T-helper 2 cell treated with Interferon-gamma antibody and Interleukin-4, amounts not matched to agents 5 μg/mL and 100 μg/mL, for 36 hours (primary cell): ENCODE results near the gene P3H3.
A peak's percentile ranks its signal among the peaks of the same experiment; 100 is the strongest.
"Not testable (repeated sequence)": the region's sequence is repeated elsewhere in the genome, so short reads cannot be mapped to it uniquely, and the experiment has no call there.

Experiments
- DNase-seq: peaks from one replicate; pipeline ENCODE4 v3.0.0; 2021; ENCODE audit warnings: low spot score
- H3K27ac Mint-ChIP-seq: one replicate; pipeline ENCODE4 v1.8.0; 2021; ENCODE audit warnings: mild to moderate bottlenecking, mixed read lengths
- H3K27me3 Mint-ChIP-seq: one replicate; pipeline ENCODE4 v1.8.0; 2021; ENCODE audit warnings: low read depth, mixed read lengths
- H3K36me3 Mint-ChIP-seq: one replicate; pipeline ENCODE4 v1.8.0; 2021; ENCODE audit warnings: low read depth, mixed read lengths
- H3K4me1 Mint-ChIP-seq: one replicate; pipeline ENCODE4 v1.8.0; 2021; ENCODE audit warnings: low read depth, mixed read lengths
- H3K4me3 Mint-ChIP-seq: one replicate; pipeline ENCODE4 v1.8.0; 2022; ENCODE audit warnings: mild to moderate bottlenecking, moderate library complexity, mixed read lengths
- H3K9me3 Mint-ChIP-seq: one replicate; pipeline ENCODE4 v1.8.0; 2021; ENCODE audit warnings: mixed read lengths

P3H3 gene

DNA sequence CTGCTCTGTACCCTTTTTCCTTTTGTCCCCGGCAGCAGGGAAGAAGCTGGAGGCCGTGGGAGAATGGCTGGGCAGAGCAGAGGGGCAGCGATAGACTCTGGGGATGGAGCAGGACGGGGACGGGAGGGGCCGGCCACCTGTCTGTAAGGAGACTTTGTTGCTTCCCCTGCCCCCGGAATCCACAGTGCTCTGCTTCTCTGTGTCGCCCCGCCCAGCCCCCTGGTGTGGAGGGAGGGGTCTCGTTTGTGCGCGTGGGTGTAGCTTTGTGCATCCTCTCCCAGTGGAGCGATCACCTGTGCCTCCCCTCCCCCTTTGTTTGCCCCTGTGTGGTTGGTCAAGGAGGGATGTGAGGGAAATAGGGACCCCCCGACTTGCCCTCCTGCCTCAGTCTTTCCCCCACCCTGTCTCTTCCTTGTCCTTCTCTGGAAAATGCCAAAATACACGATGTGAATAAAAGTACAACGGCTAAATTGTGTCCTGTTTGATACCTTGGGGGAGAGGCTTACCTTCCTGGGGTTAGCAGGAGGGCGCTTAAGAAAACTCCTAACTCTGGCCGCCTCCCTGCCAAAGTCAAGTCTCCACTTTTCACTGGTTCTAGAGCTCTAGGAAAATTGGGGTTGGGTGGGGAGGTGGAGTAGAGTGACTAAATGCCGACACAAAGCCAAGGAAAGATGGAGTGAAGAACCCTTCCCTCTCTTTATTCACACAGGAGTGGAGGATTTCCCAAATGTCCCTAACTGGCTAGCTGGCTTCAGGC is 38.1 kb downstream of the P3H3 start:
- Mint-ChIP-seq H3K4me3 (peak overlapping the region; percentile 92), H3K9me3 (no peaks in the 10 kb centered on the region), H3K27ac (no peak overlapping the region), H3K27me3 (no peaks in the 10 kb centered on the region), H3K4me1 (peaks cover 37% of the 10 kb centered on the region), H3K36me3 (peaks cover 70% of the 10 kb centered on the region)
- no peak for DNase-seq

DNA sequence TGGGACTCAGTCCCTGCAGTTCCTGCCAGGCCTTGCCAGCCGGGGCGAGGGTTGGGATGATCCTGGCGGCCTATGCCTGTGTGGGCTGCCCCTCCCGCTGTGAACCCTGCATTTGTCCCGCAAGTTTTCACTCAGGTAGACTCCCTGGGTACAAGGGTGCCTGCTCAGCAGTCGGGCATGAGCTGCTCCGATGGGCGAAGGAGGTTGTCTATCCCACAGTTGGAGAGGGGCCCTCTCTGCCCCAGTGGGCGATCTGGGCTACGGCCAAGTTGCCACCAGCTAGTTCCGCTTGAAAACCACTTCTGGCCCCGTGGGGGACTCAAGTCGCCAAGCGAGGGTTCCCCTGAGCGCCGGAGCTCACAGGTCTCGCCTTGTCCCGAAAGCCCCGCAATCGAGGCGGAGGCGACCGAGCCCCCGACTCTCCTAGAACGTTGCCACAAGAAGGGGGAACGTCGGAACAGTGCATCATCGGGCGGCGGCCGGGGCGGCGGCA is 38.8 kb downstream of the P3H3 start:
- Mint-ChIP-seq H3K4me1 (peaks cover 42% of the 10 kb centered on the region), H3K36me3 (peaks cover 70% of the 10 kb centered on the region), H3K27me3 (no peaks in the 10 kb centered on the region), H3K4me3 (peak overlapping the region; percentile 92), H3K27ac (peak overlapping the region; percentile 92), H3K9me3 (no peaks in the 10 kb centered on the region)
- DNase-seq: no peak

DNA sequence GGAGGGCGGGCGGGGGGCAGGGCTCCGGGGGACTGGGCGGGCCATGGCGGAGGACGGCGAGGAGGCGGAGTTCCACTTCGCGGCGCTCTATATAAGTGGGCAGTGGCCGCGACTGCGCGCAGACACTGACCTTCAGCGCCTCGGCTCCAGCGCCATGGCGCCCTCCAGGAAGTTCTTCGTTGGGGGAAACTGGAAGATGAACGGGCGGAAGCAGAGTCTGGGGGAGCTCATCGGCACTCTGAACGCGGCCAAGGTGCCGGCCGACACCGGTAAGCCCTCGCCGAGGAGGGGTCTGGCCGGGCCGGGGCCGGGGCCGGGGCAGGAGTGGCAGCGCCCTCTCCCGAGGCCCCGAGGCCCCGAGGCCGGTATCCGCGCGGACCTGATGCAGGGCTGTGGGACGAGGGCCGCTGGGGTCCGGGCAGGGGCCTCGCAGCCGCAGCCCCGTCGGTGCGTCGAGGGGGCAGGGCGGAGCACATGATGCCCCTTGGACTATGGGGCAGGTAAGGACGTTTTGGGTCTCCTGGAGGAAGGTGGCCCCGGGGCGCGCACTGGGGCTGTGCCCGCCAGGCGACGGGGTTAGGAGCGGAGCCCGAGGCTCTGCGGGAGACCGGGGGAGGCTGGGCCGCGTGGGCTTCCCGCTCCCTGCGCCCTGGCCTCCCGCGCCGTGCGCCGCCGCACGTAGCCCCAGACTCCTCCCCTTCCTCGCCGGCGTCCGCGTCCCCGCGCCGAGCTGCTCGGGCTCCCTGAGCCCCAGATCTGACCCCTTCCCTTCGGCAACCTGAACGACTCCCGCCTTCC is 39.4 kb downstream of the P3H3 start, which contains the start of gene TPI1:
Gene TPI1, plus strand, starts transcription at position 119 of the 798 bp plus-strand sequence. Its CDS starts 36 bp downstream, at position 155.
- peaks cover 69% of the 10 kb centered on the region for H3K36me3 Mint-ChIP-seq
- peak within 1 kb of the TSS; percentile 93 for H3K4me3 Mint-ChIP-seq
- no peaks in the 10 kb centered on the region for H3K9me3 Mint-ChIP-seq
- peaks cover 46% of the 10 kb centered on the region for H3K4me1 Mint-ChIP-seq
- H3K27me3 Mint-ChIP-seq: no peaks in the 10 kb centered on the region
- H3K27ac Mint-ChIP-seq: peak within 1 kb of the TSS; percentile 92
- peak; percentile 81 for DNase-seq

GRCh38 chr12:6868211-6869048 is 40.2 kb downstream of the P3H3 start:
- Mint-ChIP-seq H3K4me1 (peaks cover 44% of the 10 kb centered on the region), H3K27ac (peak overlapping the region; percentile 80), H3K36me3 (peaks cover 65% of the 10 kb centered on the region), H3K4me3 (peak overlapping the region; percentile 93), H3K27me3 (no peaks in the 10 kb centered on the region), H3K9me3 (no peaks in the 10 kb centered on the region)
- DNase-seq: no peak

- H3K27me3 Mint-ChIP-seq: no peaks in the 10 kb centered on the region
- DNase-seq: peak; percentile 71
- peak overlapping the region; percentile 93 for H3K4me3 Mint-ChIP-seq
- H3K4me1 Mint-ChIP-seq: peaks cover 47% of the 10 kb centered on the region
- no peaks in the 10 kb centered on the region for H3K9me3 Mint-ChIP-seq
- peak overlapping the region; percentile 80 for H3K27ac Mint-ChIP-seq
- H3K36me3 Mint-ChIP-seq: peaks cover 60% of the 10 kb centered on the region
Observed at GRCh38 chr12:6869049-6870021, 41.1 kb downstream of the P3H3 start.

- H3K4me1 Mint-ChIP-seq: peaks cover 49% of the 10 kb centered on the region
- DNase-seq, H3K9me3 Mint-ChIP-seq, H3K27me3 Mint-ChIP-seq: not testable (repeated sequence)
- H3K27ac Mint-ChIP-seq: peak overlapping the region; percentile 31
- H3K4me3 Mint-ChIP-seq: peak overlapping the region; percentile 93
- peaks cover 55% of the 10 kb centered on the region for H3K36me3 Mint-ChIP-seq
Observed at GRCh38 chr12:6870304-6870703, 42.1 kb downstream of the P3H3 start.

DNA sequence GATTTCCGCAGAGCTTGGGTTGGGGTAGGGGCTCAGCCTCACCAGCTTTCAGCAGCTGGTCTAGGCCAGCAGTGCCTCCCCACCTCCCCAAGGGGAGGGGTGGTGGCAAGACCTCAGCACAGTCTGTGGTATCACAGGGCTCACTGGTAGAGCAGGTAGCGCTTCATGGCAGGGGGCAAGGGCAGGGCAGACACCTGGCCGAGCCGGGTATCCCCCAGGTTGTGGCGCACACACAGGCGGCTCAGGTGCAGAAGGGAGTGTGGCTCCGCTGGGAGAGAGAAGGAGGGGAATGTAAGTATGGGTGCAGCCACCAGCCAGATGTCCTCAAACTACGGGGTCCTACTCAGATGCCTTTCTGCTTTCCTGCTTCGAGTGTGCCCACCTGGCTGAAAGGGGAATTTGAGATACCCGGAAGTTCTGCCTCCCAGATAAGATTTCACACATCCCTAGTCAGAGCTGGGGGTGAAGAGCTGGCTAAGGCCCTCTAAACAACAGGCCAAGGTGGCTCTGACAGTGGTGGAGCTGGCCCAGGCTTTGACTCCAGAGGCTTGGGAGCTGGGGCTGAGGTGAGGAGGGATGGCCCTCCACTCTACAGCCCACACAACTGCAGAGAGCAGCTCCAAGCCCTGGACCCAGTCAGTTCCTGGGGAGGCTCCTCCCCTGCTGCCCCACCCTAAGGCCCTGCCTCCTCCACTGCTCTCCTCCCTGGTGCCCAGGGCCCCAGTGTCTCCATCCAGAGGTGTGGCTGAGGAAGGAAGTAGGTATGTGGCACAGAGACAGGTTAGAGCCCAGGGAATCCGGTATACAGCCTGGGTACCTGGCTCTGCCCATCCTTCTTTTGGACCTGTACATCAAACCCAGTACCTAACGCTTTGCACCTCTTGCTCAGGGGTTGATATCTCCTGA is 43.1 kb downstream of the P3H3 start:
- Mint-ChIP-seq H3K27me3 (no peaks in the 10 kb centered on the region), H3K9me3 (no peaks in the 10 kb centered on the region), H3K4me3 (peak overlapping the region; percentile 93), H3K36me3 (peaks cover 51% of the 10 kb centered on the region), H3K27ac (peak overlapping the region; percentile 88), H3K4me1 (peaks cover 51% of the 10 kb centered on the region)
- peak; percentile 50 for DNase-seq

DNA sequence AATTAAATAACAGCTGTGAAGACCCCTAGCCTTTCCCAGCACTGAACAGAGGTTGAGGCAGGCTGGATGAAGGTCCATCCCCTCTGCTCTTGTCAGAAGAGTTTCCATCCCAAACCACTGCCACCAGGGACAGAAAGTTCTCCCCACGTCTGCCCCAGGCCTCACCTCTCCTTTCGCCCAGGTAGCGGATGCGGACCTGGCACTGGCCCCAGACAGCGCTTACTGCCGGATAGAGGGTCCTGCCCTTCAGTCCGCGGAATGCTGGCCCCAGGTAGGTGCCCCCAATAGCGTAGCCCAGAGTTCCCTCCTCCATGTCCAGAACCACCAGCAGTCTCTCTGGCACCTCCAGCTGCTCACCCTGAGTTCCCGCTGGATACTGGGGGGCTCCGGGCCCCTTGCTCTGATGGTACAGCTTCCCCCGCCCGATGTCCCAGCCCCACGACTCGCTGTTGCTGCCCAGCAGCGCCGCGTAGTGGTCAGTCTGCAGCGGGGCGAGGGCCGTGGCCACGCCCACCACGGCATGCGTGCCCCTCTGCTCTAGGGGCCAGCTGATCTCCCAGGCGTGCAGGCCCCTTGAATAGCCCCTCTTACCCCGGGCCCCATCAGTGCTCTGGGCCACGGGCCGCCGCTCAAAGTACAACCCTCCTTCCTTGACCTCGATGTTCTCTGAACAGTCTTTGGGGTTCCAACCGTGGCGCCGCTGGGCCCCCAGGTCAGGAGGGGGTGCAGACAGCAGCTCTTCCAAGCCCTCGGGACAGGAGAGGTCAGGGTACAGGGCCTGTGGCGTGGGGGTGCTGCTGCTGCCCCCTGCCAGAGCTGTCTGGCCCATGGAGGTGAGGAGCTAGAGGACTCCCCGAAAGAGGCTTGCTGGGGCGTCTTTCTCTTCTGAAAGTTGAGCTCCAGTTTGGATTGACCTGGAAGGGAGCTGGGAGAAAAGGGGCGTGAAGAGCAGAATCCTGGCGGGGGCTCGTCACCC is 44.2 kb downstream of the P3H3 start:
- DNase-seq: peak; percentile 84
- H3K36me3 Mint-ChIP-seq: peaks cover 54% of the 10 kb centered on the region

DNA sequence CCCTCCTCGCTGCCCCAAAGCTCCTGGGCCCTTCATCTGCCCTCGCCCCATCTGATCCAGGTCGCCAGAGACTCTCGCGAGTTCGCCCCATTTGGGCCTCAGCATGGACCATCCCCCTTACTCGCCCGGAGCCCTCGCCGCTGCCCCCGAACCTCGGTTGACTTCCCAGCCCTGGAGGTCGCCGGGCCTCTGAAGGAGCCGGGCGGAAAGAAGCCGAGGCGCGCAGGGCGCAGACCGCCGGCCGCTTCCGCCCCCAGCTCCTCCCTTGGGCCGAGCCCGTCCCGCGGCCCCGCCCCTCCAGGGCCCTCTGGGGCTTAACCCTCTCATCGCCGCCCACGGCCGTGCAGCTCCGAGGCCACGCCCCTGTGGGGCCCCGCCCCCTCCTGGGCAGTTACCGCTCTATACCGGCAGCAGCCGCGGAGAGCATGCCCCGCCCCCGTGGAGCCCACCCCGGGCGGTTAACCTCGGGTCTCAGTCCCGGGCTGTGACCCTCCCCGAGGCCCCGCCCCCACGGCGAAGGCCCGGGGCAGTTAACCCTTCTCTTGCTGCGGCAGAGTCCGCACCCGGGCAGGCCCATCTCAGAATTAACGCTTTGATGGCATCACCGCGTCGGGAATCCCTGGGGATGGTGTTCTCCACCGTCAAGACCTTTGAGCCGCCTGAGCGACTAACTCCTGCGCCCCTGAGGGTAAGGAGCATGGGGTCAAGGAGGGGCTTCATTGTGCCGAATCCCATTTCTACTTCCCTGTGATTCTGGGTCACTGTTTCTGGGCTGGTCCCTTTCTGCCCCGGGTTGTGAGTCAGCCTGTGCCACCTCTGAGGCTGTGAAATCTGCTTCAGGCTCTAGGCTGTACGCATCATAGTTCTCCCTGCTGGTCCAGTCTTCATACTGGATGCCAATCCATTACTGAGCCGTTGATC is 45.1 kb downstream of the P3H3 start, which contains the start of gene SPSB2:
Gene SPSB2, minus strand, starts transcription at position 210 of the 921 bp plus-strand sequence. CDS start 402 bp downstream, outside the sequence.
- H3K27me3 Mint-ChIP-seq: no peaks in the 10 kb centered on the region
- peak within 1 kb of the TSS; percentile 88 for H3K27ac Mint-ChIP-seq
- H3K36me3 Mint-ChIP-seq: peaks cover 50% of the 10 kb centered on the region
- peaks cover 45% of the 10 kb centered on the region for H3K4me1 Mint-ChIP-seq
- peak within 1 kb of the TSS; percentile 93 for H3K4me3 Mint-ChIP-seq
- DNase-seq: peak; percentile 99
- no peaks in the 10 kb centered on the region for H3K9me3 Mint-ChIP-seq

More for the DNA sequence above, 44.2 kb downstream of the P3H3 start:
- Mint-ChIP-seq H3K9me3 (no peaks in the 10 kb centered on the region), H3K4me3 (peak overlapping the region; percentile 93), H3K27ac (peak overlapping the region; percentile 88), H3K27me3 (no peaks in the 10 kb centered on the region), H3K4me1 (peaks cover 48% of the 10 kb centered on the region)

DNA sequence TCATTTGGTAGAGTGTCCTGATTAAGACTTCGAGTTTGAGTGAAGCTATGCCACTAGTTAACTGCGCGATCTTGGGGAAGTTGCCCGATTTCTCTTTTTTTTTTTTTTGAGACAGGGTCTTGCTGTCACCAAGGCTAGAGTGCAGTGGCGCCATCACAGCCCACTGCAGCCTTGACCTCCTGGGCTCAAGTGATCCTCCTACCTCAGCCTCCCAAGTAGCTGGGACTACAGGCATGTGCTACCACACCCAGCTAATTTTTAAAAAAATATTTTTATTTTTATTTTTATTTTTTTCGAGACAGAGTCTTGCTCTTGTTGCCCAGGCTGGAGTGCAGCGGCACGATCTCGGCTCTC is 45.8 kb downstream of the P3H3 start:
- DNase-seq, H3K9me3 Mint-ChIP-seq, H3K27me3 Mint-ChIP-seq: not testable (repeated sequence)
- Mint-ChIP-seq H3K4me3 (peak overlapping the region; percentile 93), H3K27ac (peak overlapping the region; percentile 82), H3K36me3 (peaks cover 46% of the 10 kb centered on the region), H3K4me1 (peaks cover 39% of the 10 kb centered on the region)
